Karpas-422 (cell line): ENCODE results near the gene SELENON. TPM values are rescaled to one million over a fixed set of nuclear protein-coding genes. Genes with fewer than 3 reads are reported as not detected.

ENCODE experiments used
- DNase-seq: peaks from one replicate; pipeline ENCODE4 v3.0.0-alpha.2; 2015
- H2AFZ ChIP-seq: fragments of 200-600 bp; sonication (generic); 2 replicates; pipeline ENCODE4 v1.6.1; 2014; ENCODE audit warnings: antibody characterized with exemption, low read length, mixed read lengths
- H3K27ac ChIP-seq: fragments of 200-600 bp; sonication (generic); 2 replicates; pipeline ENCODE4 v1.5.1; 2014; ENCODE audit warnings: mild to moderate bottlenecking, low read length, moderate library complexity
- H3K27me3 ChIP-seq: fragments of 200-600 bp; sonication (generic); 2 replicates; pipeline ENCODE4 v1.6.1; 2014; ENCODE audit warnings: low read length, mixed read lengths
- H3K36me3 ChIP-seq: fragments of 200-600 bp; sonication (generic); 2 replicates; pipeline ENCODE4 v1.6.1; 2014; ENCODE audit warnings: low read length, mixed read lengths; ENCODE audit not compliant: insufficient read depth
- H3K4me1 ChIP-seq: fragments of 200-600 bp; sonication (generic); 2 replicates; pipeline ENCODE4 v1.6.1; 2014; ENCODE audit warnings: mild to moderate bottlenecking, low read length, mixed read lengths
- H3K4me2 ChIP-seq: fragments of 200-600 bp; sonication (generic); 2 replicates; pipeline ENCODE4 v1.6.1; 2014; ENCODE audit warnings: low read length, low read depth, mild to moderate bottlenecking; ENCODE audit not compliant: poor library complexity, severe bottlenecking
- H3K4me3 ChIP-seq: fragments of 200-600 bp; sonication (generic); 2 replicates; pipeline ENCODE4 v1.5.1; 2014; ENCODE audit warnings: mild to moderate bottlenecking, antibody characterized with exemption, low read length, mixed read lengths
- H3K79me2 ChIP-seq: fragments of 200-600 bp; sonication (generic); 2 replicates; pipeline ENCODE4 v1.6.1; 2014; ENCODE audit warnings: mild to moderate bottlenecking, low read length, mixed read lengths
- H3K9ac ChIP-seq: fragments of 200-600 bp; sonication (generic); 2 replicates; pipeline ENCODE4 v1.6.0; 2014; ENCODE audit warnings: low read length
- H3K9me2 ChIP-seq: fragments of 200-600 bp; sonication (generic), shearing (Covaris generic); replicated peaks from 2 replicates; pipeline ENCODE4 v1.6.0; 2014; ENCODE audit warnings: mild to moderate bottlenecking, low read length, moderate library complexity; ENCODE audit not compliant: insufficient read depth
- H3K9me3 ChIP-seq: fragments of 300-700, 200-600 bp; sonication (generic); 2 replicates; pipeline ENCODE4 v1.6.1; 2014; ENCODE audit warnings: low read length, mixed read lengths
- H4K20me1 ChIP-seq: fragments of 200-600 bp; sonication (generic); 2 replicates; pipeline ENCODE4 v1.6.1; 2014; ENCODE audit warnings: mild to moderate bottlenecking, antibody characterized with exemption, low read length, low read depth; ENCODE audit not compliant: insufficient read depth
- total RNA-seq: library from RNA; depleted of rRNA; stranded (reverse); fragments of >200 nt; shearing (Covaris generic); gene quantifications from 2 replicates; pipeline ENCODE4 v1.2.3, GENCODE V29; 2014; ENCODE audit warnings: low replicate concordance; rRNA removed

SELENON gene
- total RNA-seq, 1 experiment from 2014 or later: 5.1 TPM

DNA sequence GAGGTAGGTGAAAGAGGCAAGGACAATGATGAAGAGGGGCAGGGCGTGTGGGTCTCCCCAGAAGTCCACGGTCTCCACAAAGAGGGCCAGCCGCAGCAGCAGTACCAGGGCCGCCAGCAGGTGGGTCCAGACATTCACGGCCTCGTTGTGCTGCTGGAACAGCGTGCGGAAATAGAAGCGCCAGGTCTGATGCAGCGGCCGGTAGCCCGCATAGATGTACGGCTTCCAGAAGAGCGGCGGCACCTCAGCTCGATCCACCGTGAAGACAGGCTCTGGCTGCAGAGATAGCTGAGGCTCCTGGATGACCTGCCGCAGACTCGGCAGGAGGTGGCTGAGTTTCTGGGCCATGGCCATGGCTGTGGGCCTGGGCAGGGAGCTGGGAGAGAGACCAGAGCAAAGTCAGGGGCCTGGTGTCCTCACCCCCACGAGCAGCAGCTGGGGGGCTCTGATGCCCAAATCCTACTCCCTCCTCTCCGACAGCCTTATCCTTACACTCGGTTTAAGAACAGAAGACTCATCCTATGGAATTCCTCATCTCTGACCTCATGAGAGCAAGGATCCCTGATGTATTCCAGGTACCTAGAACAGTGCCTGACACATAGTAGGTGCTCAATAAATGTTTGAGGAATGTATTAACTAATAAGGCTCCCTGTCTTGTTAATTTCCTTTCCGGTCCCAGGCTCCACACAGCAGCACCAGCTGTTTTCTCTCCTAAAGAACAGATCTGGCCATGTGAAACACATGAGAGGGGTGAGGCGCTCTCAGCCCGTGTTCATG is 63.7 kb downstream of the SELENON start:
- no peaks in the 10 kb centered on the region for H3K9me2 ChIP-seq
- no peaks in the 10 kb centered on the region for H3K9me3 ChIP-seq
- peaks cover 10% of the 10 kb centered on the region for H3K4me1 ChIP-seq
- H3K4me2 ChIP-seq: no peak overlapping the region
- no peak overlapping the region for H2AFZ ChIP-seq
- H3K4me3 ChIP-seq: no peak overlapping the region
- H3K9ac ChIP-seq: no peak overlapping the region
- no peaks in the 10 kb centered on the region for H3K36me3 ChIP-seq
- no peaks in the 10 kb centered on the region for H4K20me1 ChIP-seq
- H3K27ac ChIP-seq: no peak overlapping the region
- DNase-seq: no peak
- no peaks in the 10 kb centered on the region for H3K27me3 ChIP-seq
- peaks cover 5% of the 10 kb centered on the region for H3K79me2 ChIP-seq

DNA sequence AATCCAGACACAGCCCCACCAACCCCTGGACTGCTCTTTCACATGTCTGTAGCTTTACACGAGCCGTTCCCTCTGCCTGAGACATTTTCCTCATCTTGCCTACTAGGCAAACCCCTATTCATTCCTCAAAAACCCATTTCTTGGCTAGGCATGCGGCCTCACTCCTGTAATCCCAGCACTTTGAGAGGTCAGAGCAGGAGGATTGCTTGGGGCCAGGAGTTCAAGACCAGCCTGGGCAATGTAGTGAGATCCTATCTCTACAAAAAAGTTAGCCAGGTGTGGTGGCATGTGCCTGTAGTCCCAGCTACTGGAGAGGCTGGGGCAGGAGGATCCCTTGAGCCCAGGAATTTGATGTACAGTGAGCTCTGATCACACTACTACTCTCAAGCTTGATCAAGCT is 64.4 kb downstream of the SELENON start:
- no peak overlapping the region for H3K27ac ChIP-seq
- no peaks in the 10 kb centered on the region for H3K36me3 ChIP-seq
- no peaks in the 10 kb centered on the region for H3K9me3 ChIP-seq
- peaks cover 9% of the 10 kb centered on the region for H3K4me1 ChIP-seq
- no peak overlapping the region for H3K4me2 ChIP-seq
- DNase-seq: no peak
- no peaks in the 10 kb centered on the region for H3K79me2 ChIP-seq
- no peaks in the 10 kb centered on the region for H4K20me1 ChIP-seq
- no peak overlapping the region for H2AFZ ChIP-seq
- H3K9me2 ChIP-seq: no peaks in the 10 kb centered on the region
- H3K9ac ChIP-seq: no peak overlapping the region
- no peak overlapping the region for H3K4me3 ChIP-seq
- H3K27me3 ChIP-seq: no peaks in the 10 kb centered on the region

DNA sequence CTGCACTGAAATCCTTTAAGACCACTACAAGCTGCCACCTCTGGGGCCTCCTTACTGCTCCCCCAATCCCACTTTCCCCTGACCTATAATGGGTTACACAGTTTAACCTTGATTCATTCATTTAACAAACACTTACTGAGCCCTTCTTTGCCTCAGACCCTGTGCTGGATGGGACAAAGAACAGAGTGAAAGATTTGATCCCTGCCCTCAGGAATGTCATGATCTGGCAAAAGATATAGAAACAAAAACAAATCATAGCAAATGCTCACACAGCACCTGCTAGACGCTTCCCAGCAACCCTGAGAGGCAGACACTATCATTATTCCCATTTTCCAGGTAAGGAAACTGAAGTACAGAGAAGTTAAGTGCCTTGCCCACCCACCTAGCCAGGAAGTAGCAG is 66.3 kb downstream of the SELENON start:
- Histone ChIP-seq H3K4me1 (peaks cover 10% of the 10 kb centered on the region), H4K20me1 (no peaks in the 10 kb centered on the region), H3K27me3 (no peaks in the 10 kb centered on the region), H3K9me3 (no peaks in the 10 kb centered on the region), H2AFZ (no peak overlapping the region), H3K4me3 (no peak overlapping the region), H3K36me3 (no peaks in the 10 kb centered on the region), H3K79me2 (no peaks in the 10 kb centered on the region), H3K27ac (no peak overlapping the region), H3K9me2 (no peaks in the 10 kb centered on the region), H3K9ac (no peak overlapping the region), H3K4me2 (no peak overlapping the region)
- no peak for DNase-seq

DNA sequence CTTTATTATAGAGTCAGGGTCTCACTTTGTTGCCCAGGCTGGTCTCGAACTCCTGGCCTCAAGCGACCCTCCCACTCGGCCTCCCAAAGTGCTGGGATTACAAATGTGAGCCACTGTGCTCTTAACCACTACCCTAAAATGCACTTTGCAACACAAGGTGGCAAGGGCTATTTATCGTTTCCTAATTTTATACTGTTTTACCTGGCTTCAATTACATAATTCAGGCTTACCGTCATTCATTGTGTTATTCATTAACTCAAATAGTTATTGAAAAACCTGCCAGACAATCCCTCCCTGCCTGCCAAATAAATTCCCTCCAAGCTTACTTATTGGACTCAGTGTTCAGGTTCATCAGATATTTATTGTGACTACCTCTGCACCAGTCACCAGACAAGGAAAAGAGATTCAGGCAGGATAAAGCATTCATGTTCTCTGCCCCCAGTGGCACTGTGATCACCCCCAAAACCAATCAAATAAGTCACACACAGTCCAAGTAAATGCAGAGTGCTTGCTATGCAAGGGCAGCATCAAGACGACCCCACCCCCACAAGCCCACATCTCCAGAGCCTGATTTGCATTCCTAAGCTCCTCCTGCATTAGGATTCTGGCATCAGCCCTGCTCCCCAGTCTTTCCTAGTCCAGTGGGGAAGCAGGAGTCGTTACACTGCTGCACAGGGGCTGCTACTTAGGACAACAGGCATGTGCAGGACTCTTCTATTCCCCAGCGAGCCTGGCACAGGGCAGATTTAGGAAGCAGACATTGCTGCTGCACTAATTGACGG is 67.4 kb downstream of the SELENON start:
- Histone ChIP-seq H4K20me1 (no peaks in the 10 kb centered on the region), H2AFZ (no peak overlapping the region), H3K4me3 (no peak overlapping the region), H3K36me3 (no peaks in the 10 kb centered on the region), H3K27ac (no peak overlapping the region), H3K4me1 (peaks cover 21% of the 10 kb centered on the region), H3K9ac (no peak overlapping the region), H3K9me2 (no peaks in the 10 kb centered on the region), H3K9me3 (no peaks in the 10 kb centered on the region), H3K27me3 (no peaks in the 10 kb centered on the region), H3K4me2 (no peak overlapping the region), H3K79me2 (no peaks in the 10 kb centered on the region)
- no peak for DNase-seq

Other genes starting within 250 kb of the SELENON start
- gene MAN1C1, start 183.4 kb upstream of the SELENON start, total RNA-seq: not detected in 2 replicates
- gene MTFR1L, start 19.8 kb downstream of the SELENON start, total RNA-seq: 24.3 and 39.6 TPM in 2 replicates
- gene AUNIP, start 59.3 kb downstream of the SELENON start, total RNA-seq: 7.2 and 11.6 TPM in 2 replicates
- 6.3 and 8.4 TPM in 2 replicates for gene PAQR7, start 75.5 kb downstream of the SELENON start, total RNA-seq
- gene STMN1, start 106.2 kb downstream of the SELENON start, total RNA-seq: 160 and 173 TPM in 2 replicates
- gene PAFAH2, start 197.9 kb downstream of the SELENON start, total RNA-seq: 1.6 and 3.6 TPM in 2 replicates
- gene EXTL1, start 221.6 kb downstream of the SELENON start, total RNA-seq: not detected in 2 replicates
- not detected in 2 replicates for gene SLC30A2, start 245.9 kb downstream of the SELENON start, total RNA-seq